HUDEP-2 (cell line): ENCODE results near the gene ABCC3.
"Not testable (repeated sequence)": the region's sequence is repeated elsewhere in the genome, so short reads cannot be mapped to it uniquely, and the experiment has no call there.

Experiments used
- DNase-seq, 76 experiments: peaks; one replicate each; lab custom pipeline; 2025; ENCODE audit not compliant: unreplicated experiment in 76 of 76; lab: John Stamatoyannopoulos, UW

Gene ABCC3

GRCh38 chr17:50697062-50697461, 62.4 kb downstream of the ABCC3 start:
- DNase-seq = no peak

GRCh38 chr17:50697663-50698272, 63.1 kb downstream of the ABCC3 start:
- no peak for DNase-seq

GRCh38 chr17:50699410-50699809, 64.7 kb downstream of the ABCC3 start:
- no peak for DNase-seq

GRCh38 chr17:50703162-50703561, 68.5 kb downstream of the ABCC3 start:
- no peak for DNase-seq

GRCh38 chr17:50707289-50708049, 72.8 kb downstream of the ABCC3 start, which contains the start of gene ANKRD40:
ANKRD40 (minus strand) TSS chr17:50707914; CDS start chr17:50707654, 260 bp downstream.
- peak in 74 of 76 experiments; percentile 15 to 91 (median 78) for DNase-seq

GRCh38 chr17:50708050-50709000, 73.6 kb downstream of the ABCC3 start:
- DNase-seq = peak in 18 of 76 experiments; percentile 6 to 70 (median 25)

GRCh38 chr17:50709053-50709452, 74.4 kb downstream of the ABCC3 start:
- peak in 1 of 76 experiments; percentile 33 for DNase-seq

GRCh38 chr17:50710025-50710424, 75.3 kb downstream of the ABCC3 start:
- DNase-seq = no peak

GRCh38 chr17:50710650-50711049, 76.0 kb downstream of the ABCC3 start:
- DNase-seq = no peak

- no peak for DNase-seq
Measured at GRCh38 chr17:50712641-50713040, 78.0 kb downstream of the ABCC3 start.

- no peak for DNase-seq
Measured at GRCh38 chr17:50715471-50715870, 80.8 kb downstream of the ABCC3 start.

- peak in 75 of 76 experiments; percentile 36 to 96 (median 86) for DNase-seq
Measured at GRCh38 chr17:50719144-50719923, 84.7 kb downstream of the ABCC3 start, which contains the start of gene LUC7L3. LUC7L3 (plus strand) TSS chr17:50719603; CDS start chr17:50719733, 130 bp downstream.

GRCh38 chr17:50719924-50720794, 85.5 kb downstream of the ABCC3 start:
- DNase-seq = peak in 3 of 76 experiments; percentile 28 to 37 (median 31)

GRCh38 chr17:50721194-50722010, 86.7 kb downstream of the ABCC3 start:
- peak in 23 of 76 experiments; percentile 8 to 53 (median 28) for DNase-seq

GRCh38 chr17:50722746-50723145, 88.1 kb downstream of the ABCC3 start:
- DNase-seq = no peak

GRCh38 chr17:50724622-50725021, 89.9 kb downstream of the ABCC3 start:
- not testable (repeated sequence) for DNase-seq

GRCh38 chr17:50725769-50726655, 91.3 kb downstream of the ABCC3 start:
- no peak for DNase-seq
